Activated T-helper 17 cell treated with anti-CD3 and anti-CD28 coated beads, Interleukin-2, amount 50 U/mL, for 72 hours (primary cell): ENCODE data around the gene ARHGAP4. TPM values are rescaled to one million over a fixed set of nuclear protein-coding genes. Genes with fewer than 3 reads are reported as not detected.

Experiments
- ATAC-seq: fragments of 150-1000 bp; cut with Tn5 transposase; replicated peaks from 2 replicates; pipeline ENCODE4 v1.10.0; 2021; ENCODE audit warnings: mild to moderate bottlenecking, moderate library complexity
- H3K27ac Mint-ChIP-seq: one replicate; pipeline ENCODE4 v1.8.0; 2022; ENCODE audit warnings: mixed read lengths
- H3K27me3 Mint-ChIP-seq: one replicate; pipeline ENCODE4 v1.8.0; 2022; ENCODE audit warnings: mixed read lengths
- H3K36me3 Mint-ChIP-seq: one replicate; pipeline ENCODE4 v1.8.0; 2022; ENCODE audit warnings: low read depth, mild to moderate bottlenecking, mixed read lengths
- H3K4me1 Mint-ChIP-seq: one replicate; pipeline ENCODE4 v1.8.0; 2022; ENCODE audit warnings: mixed read lengths
- H3K4me3 Mint-ChIP-seq: one replicate; pipeline ENCODE4 v1.8.0; 2022; ENCODE audit warnings: mild to moderate bottlenecking, mixed read lengths
- H3K9me3 Mint-ChIP-seq: one replicate; pipeline ENCODE4 v1.8.0; 2022; ENCODE audit warnings: mixed read lengths
- total RNA-seq, 2 donors: library from RNA; stranded (reverse); gene quantifications; one replicate each; pipeline ENCODE4 v1.2.3, GENCODE V29; 2022

Gene ARHGAP4
- total RNA-seq, 2 donors from 2014 or later: 105 to 147 TPM

DNA sequence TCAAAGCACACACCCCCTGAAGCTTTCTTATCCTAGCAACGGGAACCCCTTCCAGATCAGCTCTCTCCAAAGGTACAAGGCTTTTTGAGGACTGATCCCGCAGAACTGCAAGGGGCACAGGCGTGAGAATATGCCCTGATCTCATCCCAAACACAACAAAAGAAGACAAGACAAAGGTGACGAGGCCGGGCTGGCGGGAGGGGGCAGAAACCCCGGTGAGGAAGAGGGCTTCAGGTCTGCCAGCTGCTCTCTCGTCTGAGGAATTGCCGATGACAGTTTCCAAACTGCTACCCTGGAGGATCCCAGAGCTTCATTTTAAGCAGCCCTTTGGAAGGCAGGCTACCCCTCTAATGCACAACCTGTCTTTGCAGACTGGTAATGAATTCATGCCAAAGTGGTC is 42.2 kb upstream of the ARHGAP4 start:
- no peak for ATAC-seq
- no peaks in the 10 kb centered on the region for H3K9me3 Mint-ChIP-seq
- H3K4me1 Mint-ChIP-seq: peaks cover 6% of the 10 kb centered on the region
- peak overlapping the region; percentile 90 for H3K4me3 Mint-ChIP-seq
- H3K27ac Mint-ChIP-seq: peak overlapping the region; percentile 97
- peaks cover 64% of the 10 kb centered on the region for H3K36me3 Mint-ChIP-seq
- H3K27me3 Mint-ChIP-seq: no peaks in the 10 kb centered on the region

- Mint-ChIP-seq H3K4me3 (peak overlapping the region; percentile 90), H3K36me3 (peaks cover 68% of the 10 kb centered on the region), H3K9me3 (no peaks in the 10 kb centered on the region), H3K27me3 (no peaks in the 10 kb centered on the region), H3K27ac (peak overlapping the region; percentile 97), H3K4me1 (peaks cover 6% of the 10 kb centered on the region)
- ATAC-seq: peak; percentile 23
Measured at GRCh38 chrX:153967536-153968224, 41.6 kb upstream of the ARHGAP4 start.

DNA sequence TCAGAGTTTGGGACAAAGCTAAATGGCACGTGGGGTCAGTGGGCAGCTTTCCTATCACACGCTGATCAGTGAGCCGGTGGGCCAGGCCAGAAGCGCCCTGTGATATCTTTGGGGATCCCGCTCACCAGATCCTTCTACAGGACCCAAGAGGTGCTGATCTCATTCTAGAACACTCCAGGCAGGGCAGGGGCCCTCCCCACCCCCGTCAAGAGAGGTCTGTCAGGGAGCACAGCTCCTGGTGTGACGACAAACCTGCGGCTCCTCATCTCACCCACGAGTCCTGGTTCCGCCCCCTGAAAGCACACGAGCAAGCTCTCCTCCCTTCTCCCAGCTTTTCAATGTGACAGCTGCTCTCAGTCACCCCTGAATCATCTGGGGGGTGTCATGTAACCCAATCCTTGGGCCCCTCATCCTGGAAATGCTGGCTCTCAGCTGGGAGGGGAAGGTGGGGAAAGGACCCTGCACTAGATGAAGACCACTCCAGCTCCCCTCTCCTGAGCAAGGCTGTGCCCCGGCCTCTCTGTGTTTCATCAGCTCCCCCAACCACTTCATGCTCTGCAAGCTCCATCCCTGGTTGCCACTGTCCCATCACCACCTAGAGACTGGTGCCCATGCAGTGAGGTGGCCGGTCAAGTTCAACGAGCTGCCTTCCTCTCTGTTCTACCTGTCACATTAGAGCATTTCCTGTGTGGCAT is 40.9 kb upstream of the ARHGAP4 start:
- ATAC-seq: peak; percentile 71
- Mint-ChIP-seq H3K27me3 (no peaks in the 10 kb centered on the region), H3K9me3 (no peaks in the 10 kb centered on the region), H3K4me3 (peak overlapping the region; percentile 90), H3K27ac (peak overlapping the region; percentile 97), H3K36me3 (peaks cover 75% of the 10 kb centered on the region), H3K4me1 (peaks cover 6% of the 10 kb centered on the region)

DNA sequence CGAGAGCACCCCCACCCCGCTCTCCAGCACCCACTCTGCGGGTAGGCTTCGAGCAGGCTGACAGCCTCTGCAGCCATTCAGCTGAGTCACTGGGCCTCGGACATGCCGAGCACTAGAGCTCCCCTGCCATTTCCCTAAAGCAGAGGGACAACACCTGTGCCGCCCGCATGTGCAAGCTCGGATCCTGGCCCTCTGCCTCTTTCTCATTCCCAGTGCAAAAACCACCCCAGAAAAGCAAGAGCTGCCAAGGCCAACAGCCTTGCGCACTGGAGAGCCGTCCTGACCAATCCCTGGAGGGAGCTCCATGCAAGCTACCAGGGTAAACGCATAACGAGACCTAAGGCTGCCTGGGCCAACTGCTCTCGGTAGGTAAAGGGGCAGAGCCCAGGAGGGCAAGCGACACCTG is 40.2 kb upstream of the ARHGAP4 start:
- ATAC-seq: no peak
- Mint-ChIP-seq H3K4me1 (peaks cover 6% of the 10 kb centered on the region), H3K27ac (peak overlapping the region; percentile 97), H3K36me3 (peaks cover 74% of the 10 kb centered on the region), H3K4me3 (peak overlapping the region; percentile 90), H3K9me3 (no peaks in the 10 kb centered on the region), H3K27me3 (no peaks in the 10 kb centered on the region)

GRCh38 chrX:153965406-153965805 is 39.3 kb upstream of the ARHGAP4 start:
- H3K9me3 Mint-ChIP-seq: no peaks in the 10 kb centered on the region
- peak overlapping the region; percentile 90 for H3K4me3 Mint-ChIP-seq
- peak overlapping the region; percentile 97 for H3K27ac Mint-ChIP-seq
- no peak for ATAC-seq
- H3K4me1 Mint-ChIP-seq: peaks cover 6% of the 10 kb centered on the region
- H3K36me3 Mint-ChIP-seq: peaks cover 76% of the 10 kb centered on the region
- no peaks in the 10 kb centered on the region for H3K27me3 Mint-ChIP-seq

- peaks cover 6% of the 10 kb centered on the region for H3K4me1 Mint-ChIP-seq
- H3K9me3 Mint-ChIP-seq: no peaks in the 10 kb centered on the region
- H3K36me3 Mint-ChIP-seq: peaks cover 76% of the 10 kb centered on the region
- ATAC-seq: no peak
- H3K4me3 Mint-ChIP-seq: no peak overlapping the region
- no peaks in the 10 kb centered on the region for H3K27me3 Mint-ChIP-seq
- H3K27ac Mint-ChIP-seq: no peak overlapping the region
Measured at GRCh38 chrX:153964105-153964504, 38.0 kb upstream of the ARHGAP4 start.

GRCh38 chrX:153963546-153963945 is 37.5 kb upstream of the ARHGAP4 start:
- Mint-ChIP-seq H3K27me3 (no peaks in the 10 kb centered on the region), H3K4me3 (no peak overlapping the region)

DNA sequence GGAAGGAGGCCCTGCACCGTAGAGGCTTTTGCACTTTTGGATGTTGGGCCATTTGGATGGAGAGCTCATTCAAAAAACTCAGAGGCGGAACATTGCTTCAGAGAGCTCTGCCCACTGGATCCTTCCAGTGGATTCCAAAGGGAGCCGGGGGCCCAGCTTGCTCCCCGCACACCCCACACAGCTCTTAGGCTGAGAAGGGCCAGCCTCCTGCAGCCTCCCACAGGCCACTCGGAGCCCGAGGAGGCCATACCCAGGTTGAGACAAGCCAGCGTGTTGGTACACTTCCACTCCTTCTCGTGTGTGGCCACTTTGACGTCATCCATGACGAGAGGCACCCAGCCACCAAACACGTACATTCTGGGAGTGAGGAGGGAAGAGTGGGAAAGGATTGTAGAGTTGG is 35.2 kb upstream of the ARHGAP4 start:
- Mint-ChIP-seq H3K4me1 (no peaks in the 10 kb centered on the region), H3K4me3 (no peak overlapping the region), H3K27ac (no peak overlapping the region), H3K36me3 (peaks cover 72% of the 10 kb centered on the region), H3K27me3 (no peaks in the 10 kb centered on the region), H3K9me3 (no peaks in the 10 kb centered on the region)
- ATAC-seq: no peak

More at GRCh38 chrX:153963546-153963945, 37.5 kb upstream of the ARHGAP4 start:
- Mint-ChIP-seq H3K4me1 (peaks cover 6% of the 10 kb centered on the region), H3K36me3 (peaks cover 76% of the 10 kb centered on the region), H3K9me3 (no peaks in the 10 kb centered on the region), H3K27ac (no peak overlapping the region)
- ATAC-seq: no peak

DNA sequence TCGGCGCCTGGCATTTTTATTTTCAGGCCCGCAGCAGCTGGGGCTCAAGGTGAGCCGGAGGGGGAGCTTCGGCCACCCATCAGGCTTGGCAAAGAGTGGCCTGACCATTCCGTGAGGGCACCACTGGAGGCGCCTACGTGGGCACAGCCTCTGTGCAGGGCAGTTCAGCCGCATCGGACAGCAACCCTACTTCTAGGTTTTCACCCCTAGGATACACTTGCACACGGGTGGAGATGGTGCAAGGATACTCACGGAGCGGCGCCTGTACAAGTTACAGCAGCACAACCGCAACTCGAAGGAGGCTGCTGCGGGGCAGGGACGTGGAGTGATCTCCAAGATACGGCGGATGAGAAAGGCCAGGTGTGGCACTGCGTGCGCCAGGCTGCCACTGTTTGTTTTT is 34.7 kb upstream of the ARHGAP4 start:
- H3K27me3 Mint-ChIP-seq: no peaks in the 10 kb centered on the region
- no peak overlapping the region for H3K4me3 Mint-ChIP-seq
- H3K36me3 Mint-ChIP-seq: peaks cover 72% of the 10 kb centered on the region
- H3K9me3 Mint-ChIP-seq: no peaks in the 10 kb centered on the region
- H3K27ac Mint-ChIP-seq: no peak overlapping the region
- no peak for ATAC-seq
- no peaks in the 10 kb centered on the region for H3K4me1 Mint-ChIP-seq

DNA sequence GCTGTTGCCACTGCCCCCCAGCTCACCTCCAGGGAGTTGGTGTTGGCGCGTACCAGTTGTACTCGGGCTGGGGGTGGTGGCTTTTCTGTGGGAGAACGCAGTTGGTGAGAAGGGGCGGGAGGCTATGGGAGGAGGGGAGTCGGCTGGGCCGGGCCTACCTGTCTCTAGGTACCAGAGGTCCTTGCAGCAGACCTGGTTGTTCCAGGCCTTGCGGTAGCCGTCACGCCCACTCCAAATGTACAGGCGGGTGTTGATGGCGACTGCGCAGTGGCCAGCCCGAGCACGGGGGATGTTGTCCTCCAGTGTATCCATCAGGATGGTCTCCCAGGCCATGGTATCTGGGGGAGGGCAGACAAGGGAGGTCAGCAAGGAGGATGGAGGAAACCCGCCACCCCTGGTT is 34.0 kb upstream of the ARHGAP4 start:
- Mint-ChIP-seq H3K9me3 (no peaks in the 10 kb centered on the region), H3K36me3 (peaks cover 73% of the 10 kb centered on the region), H3K4me3 (no peak overlapping the region), H3K27me3 (no peaks in the 10 kb centered on the region), H3K27ac (no peak overlapping the region), H3K4me1 (no peaks in the 10 kb centered on the region)
- ATAC-seq: no peak

- no peaks in the 10 kb centered on the region for H3K27me3 Mint-ChIP-seq
- no peak overlapping the region for H3K4me3 Mint-ChIP-seq
- H3K9me3 Mint-ChIP-seq: no peaks in the 10 kb centered on the region
- peaks cover 70% of the 10 kb centered on the region for H3K36me3 Mint-ChIP-seq
- ATAC-seq: no peak
- H3K27ac Mint-ChIP-seq: no peak overlapping the region
- H3K4me1 Mint-ChIP-seq: no peaks in the 10 kb centered on the region
Measured at GRCh38 chrX:153959649-153960048, 33.6 kb upstream of the ARHGAP4 start.

DNA sequence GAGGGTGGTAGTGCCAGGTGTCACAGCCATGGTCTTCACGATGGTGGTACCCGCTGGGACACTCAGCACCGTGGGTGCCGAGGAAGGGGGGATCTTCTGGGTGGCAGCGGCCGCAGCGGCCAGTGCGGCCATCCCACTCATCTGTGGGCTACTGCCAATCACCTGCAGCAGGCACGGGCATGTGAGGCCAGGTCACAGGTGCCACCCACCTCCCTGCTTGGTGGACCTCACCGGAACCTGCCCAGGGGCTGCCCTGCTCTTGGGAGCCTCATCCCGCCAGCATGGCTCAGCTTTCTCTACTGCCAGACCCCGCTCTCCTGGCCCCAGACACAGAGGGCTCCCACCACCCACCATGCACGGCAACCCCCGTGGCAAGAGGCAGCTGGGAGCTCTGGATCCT is 32.5 kb upstream of the ARHGAP4 start:
- H3K36me3 Mint-ChIP-seq: peaks cover 79% of the 10 kb centered on the region
- ATAC-seq: no peak
- no peak overlapping the region for H3K27ac Mint-ChIP-seq
- no peaks in the 10 kb centered on the region for H3K27me3 Mint-ChIP-seq
- no peaks in the 10 kb centered on the region for H3K4me1 Mint-ChIP-seq
- H3K9me3 Mint-ChIP-seq: no peaks in the 10 kb centered on the region
- no peak overlapping the region for H3K4me3 Mint-ChIP-seq

DNA sequence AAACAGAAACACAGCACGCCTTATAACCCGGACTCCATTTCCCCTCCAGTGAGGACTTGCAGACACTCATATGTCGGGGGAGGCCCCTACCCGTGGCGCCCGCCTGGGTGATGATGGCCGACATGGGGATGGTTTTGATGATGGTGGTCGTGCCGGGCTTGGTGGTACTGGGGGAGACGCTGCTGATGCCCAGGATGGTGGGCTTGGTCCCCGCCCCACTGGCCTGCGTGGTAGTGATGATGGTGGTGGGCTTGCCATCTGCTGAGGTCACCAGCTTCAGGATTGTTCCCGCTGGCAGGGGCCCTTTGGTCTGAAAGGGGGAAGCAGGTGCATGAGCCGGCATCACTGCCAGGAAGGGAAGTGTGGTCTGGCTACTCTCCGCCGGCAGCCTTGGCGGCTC is 31.2 kb upstream of the ARHGAP4 start:
- Mint-ChIP-seq H3K27ac (no peak overlapping the region), H3K4me3 (no peak overlapping the region), H3K27me3 (no peaks in the 10 kb centered on the region), H3K4me1 (no peaks in the 10 kb centered on the region), H3K9me3 (no peaks in the 10 kb centered on the region), H3K36me3 (peaks cover 81% of the 10 kb centered on the region)
- ATAC-seq: no peak

DNA sequence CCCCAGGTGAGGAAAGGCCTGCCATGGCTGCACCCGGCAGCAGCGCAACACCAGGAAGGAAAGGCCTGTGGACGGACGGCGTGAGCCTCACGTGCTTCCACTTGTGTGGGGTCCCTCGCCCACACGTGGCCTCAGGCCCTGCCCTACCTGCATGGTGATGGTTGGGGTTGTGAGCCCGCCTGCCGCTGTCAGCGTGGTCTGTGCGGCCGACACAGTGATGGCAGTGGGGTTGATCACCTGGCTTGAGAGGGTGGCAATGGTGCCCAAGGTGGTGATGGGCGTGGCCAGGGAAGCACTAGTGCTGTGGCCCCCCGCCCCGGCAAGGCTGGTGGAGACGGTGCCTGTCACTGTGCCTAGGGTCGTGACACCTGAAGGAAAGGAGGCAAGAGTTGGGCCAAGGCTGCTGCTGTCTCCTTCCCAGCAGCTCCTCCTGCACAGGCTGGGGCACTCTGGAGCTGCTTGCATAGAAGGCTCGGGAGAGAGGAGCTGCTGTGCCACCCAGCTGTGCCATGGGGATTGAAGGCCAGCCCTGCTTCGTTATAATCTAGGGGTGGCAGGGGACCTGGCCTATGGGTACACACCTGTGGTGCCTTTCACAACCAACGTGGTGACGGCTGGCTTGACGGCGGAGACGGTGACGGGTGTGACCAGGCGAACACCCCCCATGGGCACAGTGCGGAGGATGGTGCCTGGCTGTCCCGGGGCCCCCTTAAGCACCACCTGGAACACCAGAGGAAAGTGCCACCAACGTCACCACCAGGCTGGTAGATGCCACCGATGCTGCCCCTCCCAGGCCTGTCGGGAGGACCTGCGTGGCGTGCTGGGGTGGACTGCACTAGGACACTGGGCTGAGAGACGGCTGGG is 30.2 kb upstream of the ARHGAP4 start:
- H3K27ac Mint-ChIP-seq: no peak overlapping the region
- no peaks in the 10 kb centered on the region for H3K4me1 Mint-ChIP-seq
- ATAC-seq: no peak
- no peaks in the 10 kb centered on the region for H3K27me3 Mint-ChIP-seq
- peaks cover 80% of the 10 kb centered on the region for H3K36me3 Mint-ChIP-seq
- H3K4me3 Mint-ChIP-seq: no peak overlapping the region
- H3K9me3 Mint-ChIP-seq: no peaks in the 10 kb centered on the region
